Cardiac septum (tissue), 1 donor: ENCODE results near the gene IL17B. TPM values are rescaled to one million over a fixed set of nuclear protein-coding genes. Genes with fewer than 3 reads are reported as not detected.
A peak's percentile ranks its signal among the peaks of the same experiment; 100 is the strongest.
"Not testable (repeated sequence)": the region's sequence is repeated elsewhere in the genome, so short reads cannot be mapped to it uniquely, and the experiment has no call there.

Experiments used
- DNase-seq: peaks from one replicate; pipeline ENCODE4 v3.0.0-alpha.2; 2020; ENCODE audit warnings: low spot score
- intact Hi-C: fragments of 100-400 bp; cut with DNase I; formaldehyde crosslinking; loops from one replicate; pipeline ENCODE4 v1.14.0; 2022
- total RNA-seq: library from RNA; stranded (reverse); fragmentation: NEBNext Ultra II Directional; extraction: Animal tissue kit (Norgen Biotek cat#: 25700); gene quantifications from one replicate; pipeline ENCODE4 v1.2.1, GENCODE V29; 2021
- donor health status: DM: no; HTN: no; CAD: no.

IL17B gene
- total RNA-seq, 1 donor from 2014 or later, result not detected

GRCh38 chr5:149403923-149404745 is 25.0 kb upstream of the IL17B start:
- intact Hi-C loops, result no loop called here
- DNase-seq, result no peak

GRCh38 chr5:149402291-149402690 is 23.2 kb upstream of the IL17B start:
- intact Hi-C loops, result no loop called here
- no peak for DNase-seq

- intact Hi-C loops, result no loop called here
- no peak for DNase-seq
These were observed 22.0 kb upstream of the IL17B start for GRCh38 chr5:149401051-149401450.

GRCh38 chr5:149400304-149400703 is 21.2 kb upstream of the IL17B start:
- intact Hi-C loops, result no loop called here
- DNase-seq, result no peak

GRCh38 chr5:149399775-149400174 is 20.7 kb upstream of the IL17B start:
- DNase-seq, result no peak
- intact Hi-C loops, result no loop called here

- intact Hi-C loops, DNase-seq: not testable (repeated sequence)
These were observed 19.7 kb upstream of the IL17B start for GRCh38 chr5:149398747-149399266.

- intact Hi-C loops, result no loop called here
- DNase-seq, result no peak
These were observed 18.4 kb upstream of the IL17B start for GRCh38 chr5:149397530-149397929.

- intact Hi-C loops, DNase-seq: not testable (repeated sequence)
These were observed 15.9 kb upstream of the IL17B start for GRCh38 chr5:149394996-149395395.

- DNase-seq, result no peak
- intact Hi-C loops, result no loop called here
These were observed 13.6 kb upstream of the IL17B start for GRCh38 chr5:149392718-149393117.

GRCh38 chr5:149391524-149391923 is 12.4 kb upstream of the IL17B start:
- intact Hi-C loops, result no loop called here

GRCh38 chr5:149391076-149391475 is 12.0 kb upstream of the IL17B start:
- intact Hi-C loops, DNase-seq: not testable (repeated sequence)

More at GRCh38 chr5:149391524-149391923, 12.4 kb upstream of the IL17B start:
- DNase-seq, result peak; percentile 31

- intact Hi-C loops, result no loop called here
- DNase-seq, result no peak
These were observed 10.7 kb upstream of the IL17B start for GRCh38 chr5:149389552-149390495.

GRCh38 chr5:149388498-149389190 is 9.6 kb upstream of the IL17B start:
- no peak for DNase-seq
- intact Hi-C loops, result no loop called here

GRCh38 chr5:149387982-149388381 is 8.9 kb upstream of the IL17B start:
- intact Hi-C loops, result no loop called here
- no peak for DNase-seq

GRCh38 chr5:149387081-149387631 is 8.1 kb upstream of the IL17B start:
- DNase-seq, result no peak

GRCh38 chr5:149386166-149386565 is 7.1 kb upstream of the IL17B start:
- intact Hi-C loops, result no loop called here
- no peak for DNase-seq

More at GRCh38 chr5:149387081-149387631, 8.1 kb upstream of the IL17B start:
- intact Hi-C loops, result no loop called here

GRCh38 chr5:149383399-149383798 is 4.3 kb upstream of the IL17B start:
- DNase-seq, result no peak
- intact Hi-C loops, result loop anchor here (5.0 kb wide), 2 partner anchors 104 to 179 kb away; no protein-coding TSS in a partner anchor

- DNase-seq, result no peak
- intact Hi-C loops, result loop anchor here (1.0 to 5.0 kb wide), 3 partner anchors 49 to 180 kb away; no protein-coding TSS in a partner anchor
These were observed 3.6 kb upstream of the IL17B start for GRCh38 chr5:149382517-149383220.
